NCI-H69 (cell line): ENCODE results near the gene SLC13A2.

Experiments used
- DNase-seq: peaks from one replicate; lab custom pipeline; 2025; lab: John Stamatoyannopoulos, UW

Gene SLC13A2

DNA sequence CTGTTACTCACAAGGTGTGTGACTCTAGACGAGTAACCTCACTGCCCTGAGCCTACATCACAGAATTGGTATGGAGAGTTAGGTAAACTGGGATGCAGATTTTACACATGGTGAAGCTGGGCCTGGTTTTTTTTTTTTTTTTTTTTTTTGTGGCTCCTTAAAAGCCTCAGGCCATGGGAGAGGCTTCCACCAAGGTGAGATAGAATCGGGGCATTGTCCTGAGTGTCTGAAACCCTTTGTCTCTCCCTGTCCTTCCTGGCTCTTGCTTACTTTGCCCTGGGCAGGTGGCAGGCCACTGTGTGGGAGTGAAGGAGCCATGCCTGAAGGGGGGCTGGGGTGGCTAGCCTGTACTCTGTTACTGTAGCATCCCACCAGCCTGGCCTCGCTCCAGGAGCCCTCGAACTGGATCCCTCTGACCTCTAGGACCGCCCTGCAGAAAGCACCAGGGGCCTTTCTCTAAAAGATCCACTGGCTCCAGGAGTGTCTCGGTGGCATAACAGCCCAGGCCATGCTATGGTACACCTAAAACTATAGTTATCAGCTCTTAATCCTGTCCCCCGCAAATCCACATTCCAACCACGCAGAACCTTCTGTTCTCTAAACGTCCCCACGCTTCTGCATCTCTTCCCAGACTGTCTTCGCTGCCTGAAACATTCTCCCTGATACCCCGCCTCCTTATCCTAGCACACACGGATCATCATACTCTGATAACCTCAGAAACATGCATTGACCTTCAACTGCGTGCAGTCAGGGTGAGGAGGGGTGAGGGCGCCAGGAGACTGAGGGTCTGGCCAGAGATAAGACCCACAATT, 1.7 kb upstream of the SLC13A2 start:
- DNase-seq: no peak

DNA sequence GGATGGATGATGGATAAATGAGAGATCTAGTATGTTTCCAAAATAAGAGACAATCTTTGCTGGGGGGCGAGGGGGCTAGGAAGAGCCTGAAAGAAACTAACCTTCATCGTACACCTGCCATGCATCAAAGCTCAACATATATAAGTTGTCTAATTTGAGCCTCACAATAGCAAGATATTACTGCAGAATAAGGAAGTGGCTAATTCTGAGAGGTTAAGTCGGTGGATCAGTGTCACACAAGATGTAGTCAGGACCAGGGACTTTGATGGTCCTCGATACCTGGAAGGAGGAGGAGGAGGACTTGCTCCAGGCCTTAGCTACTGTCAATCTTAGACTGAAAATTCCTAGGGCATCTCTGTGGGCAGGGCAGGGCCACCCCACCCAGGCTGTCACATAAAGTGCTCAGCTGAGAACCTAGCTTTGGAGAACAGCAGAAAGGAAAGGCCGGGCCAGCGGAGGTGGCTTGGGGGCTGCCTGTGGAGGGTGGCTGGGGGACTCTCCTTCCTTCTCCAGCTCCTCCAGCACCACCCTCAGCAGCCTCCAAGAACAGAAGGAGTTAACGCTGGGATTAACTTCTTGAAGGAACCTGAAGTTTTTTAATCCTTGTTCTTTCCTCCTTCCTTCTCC, 460 bp upstream of the SLC13A2 start:
- DNase-seq: no peak

DNA sequence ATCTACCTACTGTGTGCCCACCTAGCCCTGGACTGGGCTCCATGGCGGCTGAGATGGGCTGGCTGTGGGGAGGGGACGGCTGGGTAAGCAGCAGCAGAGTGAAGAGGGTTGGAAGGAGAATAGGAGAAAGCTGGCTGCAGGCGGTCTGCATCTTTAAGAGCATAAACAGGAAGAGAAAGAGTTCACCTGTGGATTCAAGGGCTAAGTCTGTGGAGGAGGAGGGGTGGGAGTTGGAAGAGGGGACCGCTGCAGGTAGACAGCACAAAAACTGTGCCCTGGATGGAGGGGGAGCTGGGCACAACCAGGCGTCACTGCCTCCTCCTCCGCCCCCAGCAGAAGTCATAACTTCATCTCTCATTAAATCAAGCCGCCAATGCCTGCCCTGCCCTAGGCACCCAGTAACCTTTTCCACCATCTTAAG, 677 bp downstream of the SLC13A2 start:
- no peak for DNase-seq

DNA sequence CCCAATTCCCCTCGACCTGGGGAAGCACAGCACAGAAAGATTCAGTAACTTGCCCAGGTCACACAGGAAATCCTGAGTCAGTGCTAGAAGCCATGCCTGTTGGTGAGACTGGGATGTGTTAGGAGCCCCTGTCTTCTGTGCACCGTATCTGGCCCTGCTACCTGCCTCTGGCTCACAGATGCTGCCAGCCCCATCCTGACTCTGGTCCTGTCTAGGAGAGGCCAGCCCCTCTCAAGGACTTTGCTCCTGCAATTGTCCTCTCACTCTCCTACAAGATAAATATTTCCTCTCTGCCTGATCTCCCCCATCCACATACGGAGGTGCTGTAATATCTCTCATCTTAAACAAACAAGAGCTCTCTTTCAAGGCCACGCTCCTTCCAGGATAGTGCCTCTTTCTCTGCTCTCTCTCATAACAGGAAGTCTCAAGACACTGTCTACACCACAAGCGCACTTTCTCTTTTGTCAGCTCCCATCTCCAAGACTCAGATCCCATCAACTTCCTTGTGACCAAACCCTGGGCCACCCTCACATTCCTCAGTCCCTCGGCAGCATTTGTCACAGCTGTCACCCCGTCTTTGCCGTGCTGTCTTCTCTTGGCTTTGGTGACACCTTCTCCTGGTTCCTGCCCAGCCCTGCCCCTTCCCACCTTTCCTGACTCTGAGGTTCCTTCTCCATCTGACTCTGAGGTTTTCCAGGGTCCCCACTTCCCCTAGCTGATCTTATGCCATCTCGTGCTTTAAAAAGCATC, 1.9 kb downstream of the SLC13A2 start:
- peak; percentile 33 for DNase-seq

DNA sequence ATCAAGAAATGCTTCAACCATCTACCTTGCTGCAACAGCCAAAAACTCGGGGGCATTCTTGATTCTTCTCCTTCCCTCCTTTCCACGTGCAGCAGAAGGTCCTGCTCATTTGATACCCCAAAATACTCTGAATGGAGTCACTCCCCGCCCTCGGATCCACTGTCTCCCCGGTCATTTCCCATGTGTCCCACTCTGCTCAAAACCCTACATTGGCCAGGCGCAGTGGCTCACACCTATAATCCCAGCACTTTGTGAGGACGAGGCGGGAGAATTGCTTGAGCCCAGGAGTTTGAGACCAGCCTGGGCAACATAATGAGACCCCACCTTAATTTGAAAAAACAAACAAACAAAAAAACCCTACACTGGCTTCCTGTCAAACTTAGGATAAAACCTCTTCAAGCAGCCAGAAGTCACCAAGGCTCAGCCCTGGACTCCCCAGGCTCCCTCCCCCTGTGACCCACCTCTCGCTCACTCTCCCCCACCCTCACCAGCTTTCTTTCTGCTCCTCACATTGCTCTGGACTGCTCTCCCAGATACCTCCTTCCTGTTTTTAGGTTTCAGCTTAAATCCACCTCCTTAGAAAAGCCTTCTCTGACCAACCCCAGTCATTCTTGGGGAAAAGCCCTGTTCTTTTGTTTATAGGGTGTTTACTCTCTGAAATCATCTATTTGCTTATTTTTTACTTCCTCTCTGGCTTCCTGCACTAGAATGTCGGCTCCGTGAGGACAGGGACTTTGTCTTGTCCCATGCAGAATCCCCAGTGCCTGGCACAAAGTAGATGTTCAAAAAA, 2.8 kb downstream of the SLC13A2 start:
- DNase-seq: no peak

DNA sequence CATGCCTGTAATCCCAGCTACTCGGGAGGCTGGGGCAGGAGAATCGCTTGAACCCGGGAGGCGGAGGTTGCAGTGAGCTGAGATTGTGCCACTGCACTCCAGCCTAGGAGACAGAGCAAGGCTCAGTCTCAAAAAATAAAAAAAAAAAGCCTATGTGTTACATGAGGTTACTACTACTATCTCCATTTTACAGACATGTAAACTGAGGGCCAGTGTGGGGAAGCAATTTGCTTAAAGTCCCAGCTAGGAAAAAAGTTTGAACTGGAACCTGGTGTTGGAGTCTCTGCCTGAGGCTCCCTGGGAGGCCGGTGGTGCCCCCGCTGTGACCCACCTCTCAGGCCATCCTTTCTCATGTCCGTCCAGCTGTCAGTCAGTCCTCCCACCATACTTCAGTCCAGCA, 4.5 kb downstream of the SLC13A2 start:
- no peak for DNase-seq

DNA sequence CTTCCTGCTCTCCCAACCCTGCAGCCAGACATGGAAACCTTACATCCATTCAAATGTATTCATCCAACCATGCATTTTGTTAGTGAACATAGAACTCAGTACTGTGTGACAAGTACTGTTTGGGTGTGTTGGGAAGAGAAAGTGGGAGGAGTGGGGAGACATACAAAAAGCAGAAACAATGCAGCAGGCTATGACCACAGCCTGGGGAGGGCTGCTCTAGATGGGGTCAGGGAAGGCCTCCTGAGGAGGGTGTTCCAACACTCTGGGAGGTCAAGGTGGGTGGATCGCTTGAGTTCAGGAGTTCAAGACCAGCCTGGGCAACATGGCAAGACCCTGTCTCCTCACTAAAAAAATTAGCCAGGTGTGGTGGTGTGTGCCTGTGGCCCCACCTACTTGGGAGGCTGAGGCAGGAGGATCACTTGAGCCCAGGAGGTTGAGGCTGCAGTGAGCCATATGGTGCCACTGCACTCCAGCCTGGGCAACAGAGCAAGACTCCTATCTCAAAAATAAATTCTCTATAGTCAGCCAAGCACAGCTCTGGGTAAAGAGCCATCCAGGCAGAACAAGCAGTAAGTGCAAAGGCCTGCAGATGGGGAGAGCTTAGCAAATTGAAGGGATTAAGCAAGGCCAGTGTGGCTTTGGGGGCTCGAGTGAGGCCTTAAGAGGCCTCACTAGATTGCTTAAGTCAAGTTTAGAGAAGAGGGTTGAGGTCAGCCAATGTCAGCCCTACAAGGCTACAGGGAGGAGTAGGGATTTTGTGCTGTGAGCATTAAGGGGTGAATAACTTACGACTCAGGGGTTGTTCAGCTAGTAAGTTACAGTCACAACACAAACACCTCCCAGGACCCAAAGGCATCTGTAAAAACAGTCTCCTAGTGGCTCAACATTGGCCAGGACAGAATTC, 5.5 kb downstream of the SLC13A2 start:
- DNase-seq: no peak

DNA sequence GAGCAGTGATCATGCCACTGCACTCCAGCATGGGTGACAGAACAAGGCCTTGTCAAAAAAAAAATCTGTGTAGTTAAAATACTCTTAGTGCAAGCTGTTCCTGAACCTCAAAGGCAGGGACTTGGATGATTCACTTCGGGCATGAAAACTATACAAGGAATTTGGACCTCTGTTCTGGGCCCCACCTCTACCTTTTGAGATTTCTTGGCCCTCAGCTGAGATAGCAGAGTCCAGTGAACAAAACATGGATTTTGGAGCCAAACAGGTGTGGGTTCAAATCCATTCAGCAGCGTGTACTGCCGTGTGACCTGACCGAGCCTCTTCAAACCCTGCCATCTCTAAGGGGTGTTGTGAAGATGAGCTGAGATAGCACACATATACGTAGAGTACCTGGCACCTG, 6.8 kb downstream of the SLC13A2 start:
- no peak for DNase-seq

DNA sequence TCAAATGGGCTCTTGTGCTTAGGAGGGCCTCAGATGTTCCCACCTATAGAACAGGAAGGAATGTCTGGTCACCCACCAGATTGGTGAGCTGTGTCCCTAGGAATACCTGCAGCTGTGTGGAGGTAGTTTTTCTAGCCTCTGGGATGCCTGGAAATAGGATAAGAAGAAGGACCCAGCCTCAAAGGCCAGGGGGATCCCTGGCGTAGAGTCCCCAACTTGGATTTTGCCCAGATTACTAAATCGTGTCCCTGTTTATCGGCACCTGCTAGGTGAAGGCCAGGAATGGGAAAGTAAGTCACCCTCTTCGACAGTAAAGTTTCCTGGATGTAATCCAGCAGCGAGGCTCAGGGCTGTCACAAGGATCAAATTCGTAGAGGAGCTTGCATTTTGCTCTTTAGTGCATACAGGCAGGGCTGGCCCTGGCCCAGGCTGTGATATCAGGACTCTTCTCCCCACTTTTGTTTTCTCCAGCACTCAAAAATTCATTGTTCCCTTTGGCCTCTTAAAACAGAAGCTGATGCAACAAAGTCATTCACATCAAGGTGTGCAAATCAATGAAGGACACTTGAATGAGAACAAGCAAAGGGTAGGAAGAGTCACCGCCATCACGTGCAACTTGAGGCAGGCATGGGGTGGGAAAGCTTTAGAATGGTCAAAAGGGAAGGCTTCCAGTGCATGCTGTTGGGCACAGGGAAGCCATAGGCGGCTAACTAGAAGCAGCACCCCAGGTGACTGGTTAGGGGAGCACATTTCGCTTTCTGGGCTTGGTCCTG, 7.5 kb downstream of the SLC13A2 start:
- no peak for DNase-seq

DNA sequence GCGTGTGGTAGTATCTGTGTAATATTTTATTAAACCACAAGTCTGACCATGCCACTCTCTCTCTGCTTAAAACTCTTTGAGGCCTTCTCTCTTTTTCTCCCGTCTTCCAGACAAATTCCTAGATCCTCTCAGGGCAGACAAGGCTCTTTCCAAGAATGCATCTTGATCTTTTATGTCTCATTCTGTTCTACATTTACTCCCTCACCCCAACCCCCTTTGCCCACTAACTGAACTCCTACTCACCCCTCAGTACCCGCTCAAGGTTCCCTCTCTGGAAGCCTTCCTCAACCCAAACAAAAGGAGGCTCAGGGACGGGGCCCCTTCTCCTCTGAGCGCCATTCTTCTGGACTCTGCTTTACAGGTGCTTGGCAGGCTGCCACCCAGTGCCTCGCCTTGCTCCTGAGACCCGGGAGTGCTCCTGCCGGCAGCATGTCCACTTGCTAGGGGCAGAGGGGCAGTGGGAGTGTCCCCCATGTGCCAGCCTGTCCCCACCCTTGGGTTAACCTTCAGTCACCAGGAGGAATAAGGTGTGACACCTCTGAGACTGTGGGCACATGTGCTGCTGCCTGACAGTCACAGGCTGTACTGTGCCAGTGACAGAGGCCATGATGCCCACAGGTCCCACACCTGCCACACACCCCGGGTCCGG, 9.2 kb downstream of the SLC13A2 start:
- DNase-seq: peak; percentile 58

DNA sequence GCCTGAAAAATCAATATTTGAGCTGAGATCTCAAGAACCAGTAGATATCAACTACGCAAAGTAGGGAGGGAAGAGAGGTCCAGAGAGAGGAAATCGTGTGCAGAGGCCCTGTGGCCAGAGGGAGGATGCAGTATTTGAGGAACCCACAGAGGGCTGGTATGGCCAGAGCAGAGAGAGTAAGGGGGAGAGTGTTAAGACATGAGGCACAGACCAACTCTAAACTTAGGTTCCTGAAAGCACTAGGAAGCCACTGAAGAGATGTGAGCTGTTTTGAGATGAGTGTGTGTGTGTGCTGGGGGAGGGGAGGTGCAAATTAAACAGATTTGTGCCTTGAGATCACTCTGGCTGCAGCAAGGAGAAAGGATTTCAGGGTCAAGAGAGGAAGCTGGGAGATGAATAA, 10.9 kb downstream of the SLC13A2 start:
- DNase-seq: no peak

DNA sequence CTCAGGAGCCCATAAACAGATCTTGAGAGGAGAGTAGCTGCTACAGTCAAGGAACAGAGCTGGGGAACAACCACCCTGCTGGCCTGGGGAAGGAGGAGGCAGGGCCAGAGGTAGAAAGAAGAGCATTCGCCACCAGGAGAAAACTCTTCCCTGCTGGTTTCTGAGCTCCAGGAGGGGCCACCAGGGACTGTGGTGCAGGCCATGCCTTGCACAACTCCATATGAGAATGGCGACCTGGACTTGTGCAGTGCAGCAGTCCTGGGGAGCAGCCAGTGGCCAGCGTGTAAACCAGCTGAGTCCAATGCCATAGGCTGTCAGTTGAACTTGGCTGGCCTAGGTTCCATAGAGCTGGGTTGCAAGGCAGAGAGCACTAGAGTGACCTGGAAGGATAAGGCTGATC, 11.6 kb downstream of the SLC13A2 start:
- no peak for DNase-seq

DNA sequence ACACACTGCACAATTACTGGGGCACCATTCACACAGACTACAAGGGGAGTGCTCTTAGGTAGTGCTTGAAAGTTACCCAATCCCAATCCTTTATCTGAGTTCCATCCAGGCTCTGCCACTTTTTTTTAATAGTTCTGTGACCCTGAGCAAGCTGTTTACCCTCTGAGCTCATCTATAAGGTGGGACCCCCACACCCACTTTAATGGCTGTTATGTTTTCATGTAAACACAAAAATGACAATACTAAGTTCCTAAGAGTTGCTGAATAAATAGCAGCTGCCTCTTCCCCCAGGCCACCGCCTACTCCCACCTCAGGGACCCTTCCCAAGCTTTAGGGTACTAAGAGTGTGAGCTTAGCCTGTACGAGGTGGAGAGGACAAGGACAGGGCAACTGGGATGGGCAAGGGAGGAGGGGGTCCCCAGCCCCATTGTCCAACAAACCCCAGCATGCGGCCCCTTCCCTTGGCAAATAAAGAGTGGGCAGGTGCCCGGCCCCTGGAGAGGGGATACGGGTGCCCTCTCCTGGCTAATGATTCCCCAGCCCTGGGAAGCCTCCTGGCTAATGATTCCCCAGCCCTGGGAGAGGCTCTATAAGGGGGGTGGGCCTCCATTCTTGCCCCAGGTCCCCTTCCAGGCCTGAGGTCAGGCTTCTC, 14.6 kb downstream of the SLC13A2 start:
- peak; percentile 62 for DNase-seq

DNA sequence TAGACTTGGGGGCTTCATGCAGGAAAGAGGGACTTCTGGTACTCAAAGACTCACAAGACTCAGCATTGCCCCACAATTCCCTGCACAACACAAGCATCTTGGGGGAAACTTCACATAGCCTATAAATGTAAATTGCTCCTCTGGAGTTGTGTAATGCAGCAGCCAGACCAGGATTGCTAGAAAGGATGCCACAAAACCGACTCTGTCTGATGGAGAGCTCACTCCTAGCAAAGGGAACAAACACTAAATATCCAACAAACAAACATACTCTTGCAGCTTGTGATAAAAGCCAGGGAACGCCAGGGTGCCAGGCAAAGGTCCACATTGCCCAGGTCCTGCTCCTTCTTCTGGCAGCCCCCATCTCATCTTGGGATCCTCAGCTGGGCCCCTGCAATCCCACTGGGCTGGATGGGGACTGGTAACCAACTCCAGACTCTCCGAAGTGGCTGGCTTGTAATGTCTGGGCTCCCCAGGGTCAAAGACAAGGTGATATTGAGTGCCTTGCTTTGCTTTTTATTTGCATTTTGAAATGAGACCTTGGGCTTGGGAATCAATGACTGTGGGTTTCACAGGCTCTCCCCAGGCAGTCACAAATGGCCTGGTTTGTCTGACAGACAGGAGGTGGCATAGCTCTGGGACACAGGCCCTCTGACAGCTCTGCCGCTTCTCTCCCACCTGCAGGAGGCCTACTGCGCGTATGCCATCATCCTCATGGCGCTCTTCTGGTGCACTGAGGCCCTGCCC, 15.3 kb downstream of the SLC13A2 start:
- no peak for DNase-seq

DNA sequence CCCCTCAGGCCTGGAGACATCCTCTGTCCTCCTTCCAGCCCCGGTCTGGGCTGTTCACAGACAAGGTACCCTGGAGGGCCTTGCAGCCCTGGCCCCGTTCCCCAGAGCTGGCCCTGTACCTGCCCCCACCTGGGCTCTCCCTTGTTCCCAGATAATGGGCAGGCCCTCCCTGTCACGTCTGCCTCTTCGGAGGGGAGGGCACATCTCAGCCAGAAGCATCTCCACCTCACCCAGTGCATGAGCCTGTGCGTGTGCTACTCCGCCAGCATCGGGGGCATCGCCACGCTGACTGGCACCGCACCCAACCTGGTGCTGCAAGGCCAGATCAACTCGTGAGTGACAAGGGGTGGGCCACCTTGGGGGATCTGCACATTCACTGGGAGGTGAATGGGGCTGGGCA, 17.8 kb downstream of the SLC13A2 start:
- no peak for DNase-seq

DNA sequence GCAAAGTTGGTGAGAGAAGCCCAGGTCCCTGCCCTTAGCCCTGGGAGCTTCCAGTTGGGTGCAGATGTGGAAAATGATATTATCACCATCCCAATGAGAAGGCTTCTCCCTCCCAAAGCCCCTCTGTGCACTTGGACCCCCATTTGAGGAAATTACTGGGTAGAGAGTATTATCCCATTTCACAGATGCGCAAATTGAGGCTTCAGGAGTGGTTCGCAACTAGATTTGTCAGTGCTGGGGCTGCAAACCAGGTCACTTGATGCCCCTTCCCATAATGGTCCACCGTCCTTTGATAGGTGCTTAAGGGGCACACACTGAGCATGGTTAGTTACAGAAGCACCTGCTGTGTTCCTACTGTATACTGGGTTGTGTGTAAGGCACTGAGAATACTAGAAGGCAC, 18.4 kb downstream of the SLC13A2 start:
- no peak for DNase-seq

DNA sequence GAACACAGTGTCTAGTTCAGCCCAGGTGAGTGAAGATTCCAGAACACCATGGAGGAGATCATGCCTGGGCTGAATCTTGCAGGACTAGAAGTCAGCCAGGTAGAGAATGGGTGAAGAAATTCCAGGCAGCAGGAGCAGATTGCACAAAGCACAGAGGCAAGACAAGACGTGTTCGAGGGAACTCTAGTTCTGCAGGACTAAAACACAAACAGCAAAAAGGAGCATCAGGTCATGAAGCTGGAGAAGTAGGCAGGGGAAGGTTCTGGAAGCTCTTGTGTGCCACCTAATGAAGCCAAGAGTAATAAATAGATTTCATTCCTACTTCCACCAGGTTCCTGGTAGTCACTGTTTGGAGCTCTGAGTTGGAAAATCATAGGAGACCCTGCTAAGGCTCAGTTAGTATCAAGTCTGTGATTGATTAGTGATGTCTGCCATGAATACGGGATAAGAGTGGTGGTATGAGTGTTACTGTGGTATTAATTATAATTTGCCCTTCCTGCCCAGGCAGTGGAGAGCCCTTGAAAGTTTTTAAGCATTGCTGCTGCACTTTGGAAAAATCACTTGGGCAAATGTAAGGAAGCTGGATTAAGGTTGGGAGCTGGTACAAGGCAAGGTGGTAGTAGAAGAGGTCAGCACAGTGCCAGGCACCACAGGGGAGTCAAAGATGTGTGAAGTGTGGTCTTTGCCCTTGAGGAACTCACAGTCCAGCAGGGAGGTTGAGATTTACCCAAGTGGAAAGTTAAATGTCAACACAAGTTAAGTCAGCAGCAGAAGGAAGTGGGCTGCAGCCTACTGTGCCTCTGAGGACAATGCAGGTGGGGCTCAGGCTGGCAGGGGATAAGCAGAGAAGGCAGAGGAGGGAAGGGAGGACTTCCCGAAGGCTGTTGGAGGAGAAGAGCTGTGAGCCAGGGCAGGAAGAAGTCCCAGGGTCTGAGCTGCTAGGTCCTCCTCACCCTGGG, 19.2 kb downstream of the SLC13A2 start:
- peak; percentile 46 for DNase-seq
